Prostate gland (tissue), 2 donors: ENCODE data around the gene BANF1. TPM values are rescaled to one million over a fixed set of nuclear protein-coding genes. Genes with fewer than 3 reads are reported as not detected.
A peak's percentile ranks its signal among the peaks of the same experiment; 100 is the strongest.

ENCODE experiments used
- DNase-seq: peaks from one replicate; pipeline ENCODE4 v3.0.0-alpha.2; 2019; ENCODE audit warnings: low spot score
- H3K27ac ChIP-seq, 2 donors: fragments of 200-600 bp; sonication (generic); 2 replicates each; pipeline ENCODE4 v1.5.1; 2017 to 2019
- H3K27me3 ChIP-seq: fragments of 200-600 bp; sonication (generic); replicated peaks from 2 replicates; pipeline ENCODE4 v1.5.1; 2019; ENCODE audit not compliant: insufficient read depth
- H3K36me3 ChIP-seq, 2 donors: fragments of 200-600 bp; sonication (generic); 1 replicate in 1 of 2; 2 replicates in 1 of 2; pipeline versions ENCODE4 v1.5.1 to v1.8.1; 2017 to 2019
- H3K4me1 ChIP-seq: fragments of 200-600 bp; sonication (generic); replicated peaks from 2 replicates; pipeline ENCODE4 v1.5.1; 2019
- H3K4me3 ChIP-seq, 2 donors: fragments of 200-600 bp; sonication (generic); 2 replicates each; pipeline ENCODE4 v1.5.1; 2017 to 2019
- H3K9me3 ChIP-seq: fragments of 200-600 bp; sonication (generic); 2 replicates; pipeline ENCODE4 v1.5.1; 2017
- CTCF ChIP-seq, 4 experiments: fragments of 200-600 bp in 2 of 4; fragments of 450-650 bp in 2 of 4; sonication (generic) in 2 of 4; IDR thresholded peaks; 1 replicate in 3 of 4; 2 replicates in 1 of 4; pipeline ENCODE4 v1.5.1; 2016 to 2019; ENCODE audit warnings: antibody characterized with exemption in 4 of 4, mild to moderate bottlenecking in 2 of 4, moderate library complexity in 2 of 4
- POLR2A ChIP-seq: fragments of 450-650 bp; IDR thresholded peaks from one replicate; pipeline ENCODE4 v1.6.1; 2016; ENCODE audit warnings: antibody characterized with exemption, mild to moderate bottlenecking
- POLR2AphosphoS5 ChIP-seq: sonication (generic); formaldehyde crosslinking; IDR thresholded peaks from one replicate; pipeline ENCODE4 v1.6.1; 2017; ENCODE audit warnings: antibody characterized with exemption
- WGBS: methylation state at CpG from one replicate; pipeline ENCODE4 v1.1.5; 2018; 5-methylcytosine and 5-hydroxymethylcytosine counted together
- intact Hi-C: fragments of 100-400 bp; cut with DNase I; formaldehyde crosslinking; loops from one replicate; pipeline ENCODE4 v1.14.2; 2022
- total RNA-seq, 2 donors: library from RNA; depleted of rRNA; stranded (reverse); fragments of >200 nt; gene quantifications; one replicate each; pipeline ENCODE4 v1.1.0, GENCODE V29; 2016

The BANF1 gene
- total RNA-seq, 2 donors from 2014 or later, result 59.4 to 78.8 TPM

- TF ChIP-seq POLR2A (no peak), POLR2AphosphoS5 (no peak), CTCF (IDR thresholded peaks at IDR 0.05) (no peak)
- 68% methylated on average over 11 of the region's 11 CpGs for WGBS
Measured at GRCh38 chr11:66047541-66048365, 45.5 kb downstream of the BANF1 start.

GRCh38 chr11:66048547-66049323 is 46.4 kb downstream of the BANF1 start, which contains the start of gene GAL3ST3:
Gene GAL3ST3 (minus strand): TSS chr11:66049161. CDS start chr11:66045415, 3,746 bp downstream.
- no peak for TF ChIP-seq POLR2A
- no peak for TF ChIP-seq POLR2AphosphoS5
- TF ChIP-seq CTCF (IDR thresholded peaks at IDR 0.05), result no peak
- H3K27ac ChIP-seq, result no peak within 1 kb of the TSS
- intact Hi-C loops, result loop anchor here (2.0 kb wide), 1 partner anchor 46 kb away; the partner anchor contains the start of genes BANF1 and EIF1AD
- H3K27me3 ChIP-seq, result no peaks in the 10 kb centered on the region
- no peak within 1 kb of the TSS for H3K4me3 ChIP-seq
- no peaks in the 10 kb centered on the region for H3K9me3 ChIP-seq
- H3K36me3 ChIP-seq, result no peaks in the 10 kb centered on the region
- H3K4me1 ChIP-seq, result peaks cover 7% of the 10 kb centered on the region
- 13% methylated on average over 28 of the region's 39 CpGs for WGBS
- no peak for DNase-seq

More at GRCh38 chr11:66047541-66048365, 45.5 kb downstream of the BANF1 start:
- Histone ChIP-seq H3K27me3 (no peaks in the 10 kb centered on the region), H3K4me3 (no peak overlapping the region), H3K9me3 (no peaks in the 10 kb centered on the region), H3K36me3 (no peaks in the 10 kb centered on the region), H3K27ac (no peak overlapping the region), H3K4me1 (peaks cover 4% of the 10 kb centered on the region)
- DNase-seq, result no peak
- intact Hi-C loops, result loop anchor here (2.0 kb wide), 1 partner anchor 45 kb away; the partner anchor contains the start of genes BANF1 and EIF1AD

- peak overlapping the region in 1 of 2 donors; percentile 94 for H3K27ac ChIP-seq
- intact Hi-C loops, result no loop called here
- TF ChIP-seq POLR2AphosphoS5 (no peak), POLR2A (no peak), CTCF (IDR thresholded peaks at IDR 0.05) (no peak)
- no peaks in the 10 kb centered on the region for H3K27me3 ChIP-seq
- no peaks in the 10 kb centered on the region for H3K9me3 ChIP-seq
- no peak overlapping the region for H3K4me3 ChIP-seq
- peaks cover 7% of the 10 kb centered on the region for H3K4me1 ChIP-seq
- 82% methylated on average over 5 of the region's 5 CpGs for WGBS
- no peak for DNase-seq
- peaks cover 0 to 4% of the 10 kb centered on the region in 2 donors for H3K36me3 ChIP-seq
Measured at GRCh38 chr11:66050581-66051231, 48.4 kb downstream of the BANF1 start.

- DNase-seq, result no peak
- peaks cover 7% of the 10 kb centered on the region for H3K4me1 ChIP-seq
Measured at GRCh38 chr11:66051371-66051765, 49.1 kb downstream of the BANF1 start.

More at GRCh38 chr11:66051371-66051765, 49.1 kb downstream of the BANF1 start:
- Histone ChIP-seq H3K27ac (peak overlapping the region; percentile 87 to 94), H3K9me3 (no peaks in the 10 kb centered on the region), H3K27me3 (no peaks in the 10 kb centered on the region), H3K36me3 (peaks cover 0 to 4% of the 10 kb centered on the region in 2 donors), H3K4me3 (peak overlapping the region; percentile 69 to 73)
- no peak for TF ChIP-seq POLR2A
- TF ChIP-seq CTCF (IDR thresholded peaks at IDR 0.05), result no peak
- TF ChIP-seq POLR2AphosphoS5, result no peak
- intact Hi-C loops, result no loop called here
- 19% methylated on average over 12 of the region's 12 CpGs for WGBS
